Suprapubic skin (tissue), 3 donors: Measurements from ENCODE around the gene KNDC1.

Experiments
- CTCF ChIP-seq, 2 donors: fragments of 200-600 bp in 1 of 2; fragments of 450-650 bp in 1 of 2; sonication (generic) in 1 of 2; IDR thresholded peaks; one replicate each; pipeline ENCODE4 v1.5.1; 2016 to 2019; ENCODE audit warnings: antibody characterized with exemption in 2 of 2, mild to moderate bottlenecking in 1 of 2, moderate library complexity in 1 of 2
- POLR2A ChIP-seq, 2 donors: fragments of 450-650 bp; IDR thresholded peaks; one replicate each; pipeline ENCODE4 v1.6.1; 2017; ENCODE audit warnings: antibody characterized with exemption in 2 of 2, mild to moderate bottlenecking in 2 of 2, moderate library complexity in 2 of 2

DNA sequence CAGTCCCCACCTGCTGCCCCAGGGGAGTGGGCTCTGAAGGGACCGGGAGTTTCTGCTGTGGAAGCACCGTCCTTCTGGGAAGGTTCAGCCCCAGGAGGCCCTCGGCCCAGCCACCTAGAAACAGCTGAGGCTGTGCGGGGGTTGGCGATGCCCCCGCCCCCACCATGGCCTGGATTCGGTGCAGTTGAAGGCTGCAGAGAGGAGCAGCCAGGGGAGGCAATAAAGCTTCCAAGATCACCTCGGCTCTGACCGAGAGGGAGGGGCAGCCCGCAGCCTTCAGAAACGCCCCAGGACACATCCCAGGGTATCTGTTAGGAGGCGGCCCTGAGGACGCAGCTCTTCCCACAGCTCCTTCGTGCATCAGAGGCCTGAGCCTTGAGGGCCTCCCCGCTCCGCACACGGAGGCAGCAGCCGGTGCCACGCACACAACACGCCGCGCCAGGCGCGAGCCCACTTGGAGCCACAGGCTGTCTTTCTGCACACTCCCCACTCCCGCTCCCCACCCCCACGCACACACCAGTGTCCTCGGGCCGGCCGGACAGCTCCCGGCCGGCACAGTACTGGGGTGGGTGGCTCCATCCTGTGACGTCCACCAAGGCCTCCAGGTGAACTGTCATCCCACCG, 1.6 kb downstream of the KNDC1 start:
- TF ChIP-seq CTCF (IDR thresholded peaks at IDR 0.05) (no peak), POLR2A (IDR thresholded peaks at IDR 0.05) (no peak)
